ENCODE measurements around the gene VAT1L. TPM values are rescaled to one million over a fixed set of nuclear protein-coding genes. Genes with fewer than 3 reads are reported as not detected.

The VAT1L gene
- total RNA-seq, 1 donor from 2014 or later = not detected

GRCh38 chr16:77928096-77928495 is 139.7 kb downstream of the VAT1L start:
- DNase-seq (ENCODE audit: low read depth) = no peak
- FAIRE-seq = no peak
- Histone ChIP-seq H3K36me3 (ENCODE audit: control insufficient read depth, insufficient read depth, low read length) (no peaks in the 10 kb centered on the region), H3K27me3 (ENCODE audit: control insufficient read depth, insufficient read depth, low read length) (no peaks in the 10 kb centered on the region), H3K4me3 (ENCODE audit: low read depth, low read length) (no peak overlapping the region)
- TF ChIP-seq CTCF (IDR thresholded peaks at IDR 0.05; ENCODE audit: insufficient read depth, low read length, severe bottlenecking) = no peak

DNA sequence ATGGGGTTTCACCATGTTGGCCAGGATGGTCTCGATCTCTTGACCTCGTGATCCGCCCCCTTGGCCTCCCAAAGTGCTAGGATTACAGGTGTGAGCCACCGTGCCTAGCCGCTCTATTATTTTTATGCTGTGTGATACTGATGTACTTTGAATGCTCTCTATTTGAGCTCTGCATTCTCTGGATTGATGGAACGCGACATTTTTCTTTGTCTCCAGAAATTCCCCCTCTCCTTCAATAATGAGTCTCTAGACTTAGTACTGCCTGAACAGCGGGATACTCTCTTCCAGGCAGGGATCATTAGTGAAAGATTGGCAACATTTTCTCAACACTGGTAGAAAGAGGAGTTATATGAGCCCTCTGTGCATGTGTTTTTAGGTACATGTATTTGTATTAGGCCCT is 140.6 kb downstream of the VAT1L start:
- Histone ChIP-seq H3K27me3 (ENCODE audit: control insufficient read depth, insufficient read depth, low read length) (no peaks in the 10 kb centered on the region), H3K4me3 (ENCODE audit: low read depth, low read length) (no peak overlapping the region), H3K36me3 (ENCODE audit: control insufficient read depth, insufficient read depth, low read length) (no peaks in the 10 kb centered on the region)
- TF ChIP-seq CTCF (IDR thresholded peaks at IDR 0.05; ENCODE audit: insufficient read depth, low read length, severe bottlenecking) = no peak
- DNase-seq (ENCODE audit: low read depth) (no peak), FAIRE-seq (no peak)

DNA sequence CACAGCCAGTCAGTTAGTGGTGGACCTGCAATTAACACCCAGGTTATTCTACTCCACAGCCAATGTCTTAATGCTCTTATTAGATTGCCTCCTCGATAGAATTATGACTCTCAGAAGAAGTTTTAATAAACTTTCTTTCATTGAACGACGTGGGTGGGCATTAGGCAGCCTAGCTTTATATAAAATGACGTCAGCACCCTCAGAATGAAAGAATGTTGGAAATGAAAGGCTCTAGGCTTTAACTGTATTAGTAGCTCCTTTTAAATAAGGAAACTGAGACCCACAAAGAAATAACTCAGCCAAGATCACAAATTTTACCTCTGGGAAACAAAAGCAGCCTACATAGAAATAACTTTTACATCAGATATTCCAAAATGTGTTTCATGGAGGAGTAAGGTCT is 142.7 kb downstream of the VAT1L start:
- no peak for FAIRE-seq
- H3K4me3 ChIP-seq (ENCODE audit: low read depth, low read length) = no peak overlapping the region
- TF ChIP-seq CTCF (IDR thresholded peaks at IDR 0.05; ENCODE audit: insufficient read depth, low read length, severe bottlenecking) = no peak
- no peak for DNase-seq (ENCODE audit: low read depth)
- no peaks in the 10 kb centered on the region for H3K36me3 ChIP-seq (ENCODE audit: control insufficient read depth, insufficient read depth, low read length)
- no peaks in the 10 kb centered on the region for H3K27me3 ChIP-seq (ENCODE audit: control insufficient read depth, insufficient read depth, low read length)

GRCh38 chr16:77937473-77938149 is 149.2 kb downstream of the VAT1L start:
- FAIRE-seq (no peak), DNase-seq (ENCODE audit: low read depth) (no peak)
- Histone ChIP-seq H3K4me3 (ENCODE audit: low read depth, low read length) (no peak overlapping the region), H3K36me3 (ENCODE audit: control insufficient read depth, insufficient read depth, low read length) (no peaks in the 10 kb centered on the region), H3K27me3 (ENCODE audit: control insufficient read depth, insufficient read depth, low read length) (no peaks in the 10 kb centered on the region)
- TF ChIP-seq CTCF (IDR thresholded peaks at IDR 0.05; ENCODE audit: insufficient read depth, low read length, severe bottlenecking) = no peak

DNA sequence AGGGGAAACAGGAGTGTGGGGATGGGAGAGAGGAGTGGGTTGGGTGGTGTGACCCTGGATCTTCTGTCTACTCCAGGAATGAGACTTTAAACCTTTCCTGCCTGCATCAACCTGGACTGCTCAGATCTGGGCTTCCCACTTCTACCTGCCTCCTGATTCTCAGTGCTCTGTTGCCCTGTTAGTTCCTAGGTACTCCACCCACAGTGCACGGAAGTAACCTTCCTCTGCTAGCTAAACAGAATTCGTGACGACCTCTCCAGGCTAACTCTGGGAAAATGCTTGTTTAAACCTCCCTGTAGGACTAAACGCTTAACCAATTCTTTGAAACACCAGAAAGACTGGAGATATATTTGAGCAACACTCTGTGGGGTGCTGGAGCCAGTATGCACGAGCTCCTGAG is 150.5 kb downstream of the VAT1L start:
- no peak for FAIRE-seq
- no peak for DNase-seq (ENCODE audit: low read depth)
- Histone ChIP-seq H3K36me3 (ENCODE audit: control insufficient read depth, insufficient read depth, low read length) (no peaks in the 10 kb centered on the region), H3K27me3 (ENCODE audit: control insufficient read depth, insufficient read depth, low read length) (no peaks in the 10 kb centered on the region), H3K4me3 (ENCODE audit: low read depth, low read length) (no peak overlapping the region)
- TF ChIP-seq CTCF (IDR thresholded peaks at IDR 0.05; ENCODE audit: insufficient read depth, low read length, severe bottlenecking) = no peak

- no peak for FAIRE-seq
Observed at GRCh38 chr16:77939968-77940367, 151.6 kb downstream of the VAT1L start.

More at GRCh38 chr16:77939968-77940367, 151.6 kb downstream of the VAT1L start:
- DNase-seq (ENCODE audit: low read depth) = no peak
- no peak for TF ChIP-seq CTCF (IDR thresholded peaks at IDR 0.05; ENCODE audit: insufficient read depth, low read length, severe bottlenecking)
- H3K36me3 ChIP-seq (ENCODE audit: control insufficient read depth, insufficient read depth, low read length) = no peaks in the 10 kb centered on the region
- H3K27me3 ChIP-seq (ENCODE audit: control insufficient read depth, insufficient read depth, low read length) = no peaks in the 10 kb centered on the region
- H3K4me3 ChIP-seq (ENCODE audit: low read depth, low read length) = no peak overlapping the region
